ENCODE results near the gene TM7SF3. TPM values are rescaled to one million over a fixed set of nuclear protein-coding genes. Genes with fewer than 3 reads are reported as not detected.
"Not testable (repeated sequence)": the region's sequence is repeated elsewhere in the genome, so short reads cannot be mapped to it uniquely, and the experiment has no call there.

The TM7SF3 gene
- polyA plus RNA-seq, 1 donor from 2014 or later: 46.1 TPM

GRCh38 chr12:26978801-26979200, 35.4 kb downstream of the TM7SF3 start:
- no peaks in the 10 kb centered on the region for H3K9me3 Mint-ChIP-seq
- H3K27me3 Mint-ChIP-seq: no peaks in the 10 kb centered on the region
- no peak overlapping the region for H3K4me3 Mint-ChIP-seq
- peaks cover 4 to 10% (median 7%) of the 10 kb centered on the region in 3 donors for H3K4me1 Mint-ChIP-seq
- peaks cover 20% of the 10 kb centered on the region for H3K36me3 Mint-ChIP-seq
- no peak overlapping the region for H3K27ac Mint-ChIP-seq

GRCh38 chr12:26976687-26977086, 37.5 kb downstream of the TM7SF3 start:
- Mint-ChIP-seq H3K9me3 (no peaks in the 10 kb centered on the region), H3K4me1 (peaks cover 7 to 16% (median 12%) of the 10 kb centered on the region in 3 donors), H3K27ac (no peak overlapping the region), H3K36me3 (peaks cover 19% of the 10 kb centered on the region), H3K4me3 (no peak overlapping the region), H3K27me3 (no peaks in the 10 kb centered on the region)

- peaks cover 6 to 27% (median 20%) of the 10 kb centered on the region in 3 donors for H3K4me1 Mint-ChIP-seq
- no peaks in the 10 kb centered on the region for H3K27me3 Mint-ChIP-seq
- peak overlapping the region in 2 of 3 donors; percentile 35 to 50 for H3K27ac Mint-ChIP-seq
- H3K9me3 Mint-ChIP-seq: no peaks in the 10 kb centered on the region
- peaks cover 7% of the 10 kb centered on the region for H3K36me3 Mint-ChIP-seq
- peak overlapping the region in 2 of 4 donors; percentile 9 to 43 for H3K4me3 Mint-ChIP-seq
Observed at GRCh38 chr12:26971963-26972362, 42.2 kb downstream of the TM7SF3 start.

- peak overlapping the region in 2 of 3 donors; percentile 25 to 63 for H3K27ac Mint-ChIP-seq
- no peak overlapping the region for H3K4me3 Mint-ChIP-seq
- peaks cover 5% of the 10 kb centered on the region for H3K36me3 Mint-ChIP-seq
- H3K27me3 Mint-ChIP-seq: no peaks in the 10 kb centered on the region
- no peaks in the 10 kb centered on the region for H3K9me3 Mint-ChIP-seq
- H3K4me1 Mint-ChIP-seq: peaks cover 6 to 17% (median 13%) of the 10 kb centered on the region in 3 donors
Observed at GRCh38 chr12:26970136-26970535, 44.0 kb downstream of the TM7SF3 start.

GRCh38 chr12:26966842-26967241, 47.3 kb downstream of the TM7SF3 start:
- no peak overlapping the region for H3K27ac Mint-ChIP-seq
- peaks cover 3% of the 10 kb centered on the region for H3K36me3 Mint-ChIP-seq

GRCh38 chr12:26963413-26963812, 50.8 kb downstream of the TM7SF3 start:
- H3K27ac Mint-ChIP-seq: no peak overlapping the region
- no peak overlapping the region for H3K4me3 Mint-ChIP-seq
- H3K4me1 Mint-ChIP-seq: no peaks in the 10 kb centered on the region
- no peaks in the 10 kb centered on the region for H3K27me3 Mint-ChIP-seq
- H3K9me3 Mint-ChIP-seq: no peaks in the 10 kb centered on the region
- H3K36me3 Mint-ChIP-seq: peaks cover 4% of the 10 kb centered on the region

More at GRCh38 chr12:26966842-26967241, 47.3 kb downstream of the TM7SF3 start:
- peaks cover 4 to 13% (median 10%) of the 10 kb centered on the region in 3 donors for H3K4me1 Mint-ChIP-seq
- H3K4me3 Mint-ChIP-seq: no peak overlapping the region
- no peaks in the 10 kb centered on the region for H3K9me3 Mint-ChIP-seq
- H3K27me3 Mint-ChIP-seq: no peaks in the 10 kb centered on the region

- Mint-ChIP-seq H3K4me1 (no peaks in the 10 kb centered on the region), H3K27me3 (no peaks in the 10 kb centered on the region), H3K4me3 (no peak overlapping the region), H3K27ac (no peak overlapping the region), H3K9me3 (no peaks in the 10 kb centered on the region), H3K36me3 (peaks cover 4% of the 10 kb centered on the region)
Observed at GRCh38 chr12:26961803-26962202, 52.4 kb downstream of the TM7SF3 start.

GRCh38 chr12:26961391-26961790, 52.8 kb downstream of the TM7SF3 start:
- not testable (repeated sequence) for H3K9me3 Mint-ChIP-seq

GRCh38 chr12:26954027-26954426, 60.2 kb downstream of the TM7SF3 start:
- no peak overlapping the region for H3K4me3 Mint-ChIP-seq
- H3K27me3 Mint-ChIP-seq: no peaks in the 10 kb centered on the region
- H3K9me3 Mint-ChIP-seq: no peaks in the 10 kb centered on the region
- peaks cover 10% of the 10 kb centered on the region for H3K36me3 Mint-ChIP-seq
- H3K4me1 Mint-ChIP-seq: peaks cover 10 to 16% (median 13%) of the 10 kb centered on the region in 3 donors
- H3K27ac Mint-ChIP-seq: no peak overlapping the region

More at GRCh38 chr12:26961391-26961790, 52.8 kb downstream of the TM7SF3 start:
- H3K27me3 Mint-ChIP-seq, H3K4me1 Mint-ChIP-seq, H3K4me3 Mint-ChIP-seq, H3K27ac Mint-ChIP-seq, H3K36me3 Mint-ChIP-seq: not testable (repeated sequence)

- Mint-ChIP-seq H3K27me3 (no peaks in the 10 kb centered on the region), H3K9me3 (peaks cover 0 to 2% (median 1%) of the 10 kb centered on the region in 3 donors), H3K36me3 (peaks cover 13% of the 10 kb centered on the region), H3K4me3 (no peak overlapping the region), H3K4me1 (peaks cover 10 to 17% (median 13%) of the 10 kb centered on the region in 3 donors), H3K27ac (peak overlapping the region in 1 of 3 donors; percentile 67)
Observed at GRCh38 chr12:26953447-26953846, 60.7 kb downstream of the TM7SF3 start.

- Mint-ChIP-seq H3K4me3 (no peak overlapping the region), H3K27ac (peak overlapping the region in 1 of 3 donors; percentile 36), H3K4me1 (peaks cover 24 to 38% (median 34%) of the 10 kb centered on the region in 3 donors), H3K9me3 (peaks cover 0 to 10% (median 2%) of the 10 kb centered on the region in 3 donors), H3K36me3 (peaks cover 30% of the 10 kb centered on the region), H3K27me3 (no peaks in the 10 kb centered on the region)
Observed at GRCh38 chr12:26948309-26948708, 65.9 kb downstream of the TM7SF3 start.

GRCh38 chr12:26941215-26941594, 73.0 kb downstream of the TM7SF3 start:
- Mint-ChIP-seq H3K27ac (peak overlapping the region; percentile 75 to 95 (median 92)), H3K4me1 (peaks cover 49 to 52% (median 51%) of the 10 kb centered on the region in 3 donors), H3K9me3 (no peaks in the 10 kb centered on the region), H3K36me3 (peaks cover 15% of the 10 kb centered on the region), H3K4me3 (peak overlapping the region; percentile 75 to 99 (median 93)), H3K27me3 (no peaks in the 10 kb centered on the region)

GRCh38 chr12:26940516-26941214, 73.5 kb downstream of the TM7SF3 start:
- Mint-ChIP-seq H3K27me3 (no peaks in the 10 kb centered on the region), H3K27ac (peak overlapping the region; percentile 55 to 92 (median 75)), H3K4me3 (peak overlapping the region; percentile 75 to 99 (median 96)), H3K4me1 (peaks cover 49 to 54% (median 51%) of the 10 kb centered on the region in 3 donors), H3K36me3 (peaks cover 11% of the 10 kb centered on the region), H3K9me3 (no peaks in the 10 kb centered on the region)

GRCh38 chr12:26939953-26940352, 74.2 kb downstream of the TM7SF3 start:
- H3K4me1 Mint-ChIP-seq: peaks cover 52 to 57% (median 55%) of the 10 kb centered on the region in 3 donors
- peaks cover 7% of the 10 kb centered on the region for H3K36me3 Mint-ChIP-seq
- H3K9me3 Mint-ChIP-seq: no peaks in the 10 kb centered on the region
- H3K27me3 Mint-ChIP-seq: no peaks in the 10 kb centered on the region
- peak overlapping the region; percentile 94 to 99 (median 97) for H3K4me3 Mint-ChIP-seq
- peak overlapping the region in 2 of 3 donors; percentile 89 to 99 for H3K27ac Mint-ChIP-seq

- Mint-ChIP-seq H3K36me3 (peaks cover 9% of the 10 kb centered on the region), H3K27ac (peak overlapping the region; percentile 89 to 99 (median 97)), H3K9me3 (no peaks in the 10 kb centered on the region), H3K4me1 (peaks cover 57 to 60% (median 60%) of the 10 kb centered on the region in 3 donors), H3K27me3 (no peaks in the 10 kb centered on the region), H3K4me3 (peak overlapping the region; percentile 94 to 99 (median 97))
Observed at GRCh38 chr12:26939192-26939832, 74.9 kb downstream of the TM7SF3 start.
